Coronary artery (tissue), 2 donors: ENCODE results near the gene ARHGAP10.

Experiments
- DNase-seq: peaks from one replicate; pipeline ENCODE4 v3.0.0-alpha.2; 2017; ENCODE audit warnings: low spot score
- H3K27ac ChIP-seq, 2 donors: fragments of 200-600 bp; sonication (generic); one replicate each; pipeline ENCODE4 v1.5.1; 2016 to 2019
- H3K4me3 ChIP-seq: fragments of 200-600 bp; sonication (generic); 2 replicates; pipeline ENCODE4 v1.5.1; 2016; ENCODE audit warnings: mild to moderate bottlenecking, moderate library complexity
- TF ChIP-seq, protein P1 (sequence below): fragments of 200-600 bp; sonication (generic); IDR thresholded peaks from one replicate; pipeline ENCODE4 v1.5.1; 2019; ENCODE audit warnings: antibody characterized with exemption

Gene ARHGAP10

DNA sequence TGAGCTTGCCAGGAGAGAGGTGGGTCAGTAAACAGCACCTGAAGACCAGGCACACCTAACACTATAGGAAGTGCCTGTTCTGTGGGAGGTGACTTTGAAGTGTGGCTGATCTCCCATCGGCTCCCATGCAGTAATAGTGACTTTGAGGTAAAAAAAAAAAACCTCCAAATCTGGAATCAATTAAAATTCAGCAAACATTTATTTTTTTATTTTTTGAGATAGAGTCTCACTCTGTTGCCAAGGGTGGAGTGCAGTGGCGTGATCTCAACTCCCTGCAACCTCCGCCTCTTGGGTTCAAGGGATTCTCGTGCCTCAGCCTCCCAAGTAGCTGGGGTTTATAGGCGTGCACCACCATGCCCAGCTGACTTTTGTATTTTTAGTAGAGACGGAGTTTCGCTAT lies 32.4 kb downstream of the ARHGAP10 start:
- DNase-seq: no peak
- Histone ChIP-seq H3K4me3 (no peak overlapping the region), H3K27ac (no peak overlapping the region)
- TF ChIP-seq, protein P1, sequence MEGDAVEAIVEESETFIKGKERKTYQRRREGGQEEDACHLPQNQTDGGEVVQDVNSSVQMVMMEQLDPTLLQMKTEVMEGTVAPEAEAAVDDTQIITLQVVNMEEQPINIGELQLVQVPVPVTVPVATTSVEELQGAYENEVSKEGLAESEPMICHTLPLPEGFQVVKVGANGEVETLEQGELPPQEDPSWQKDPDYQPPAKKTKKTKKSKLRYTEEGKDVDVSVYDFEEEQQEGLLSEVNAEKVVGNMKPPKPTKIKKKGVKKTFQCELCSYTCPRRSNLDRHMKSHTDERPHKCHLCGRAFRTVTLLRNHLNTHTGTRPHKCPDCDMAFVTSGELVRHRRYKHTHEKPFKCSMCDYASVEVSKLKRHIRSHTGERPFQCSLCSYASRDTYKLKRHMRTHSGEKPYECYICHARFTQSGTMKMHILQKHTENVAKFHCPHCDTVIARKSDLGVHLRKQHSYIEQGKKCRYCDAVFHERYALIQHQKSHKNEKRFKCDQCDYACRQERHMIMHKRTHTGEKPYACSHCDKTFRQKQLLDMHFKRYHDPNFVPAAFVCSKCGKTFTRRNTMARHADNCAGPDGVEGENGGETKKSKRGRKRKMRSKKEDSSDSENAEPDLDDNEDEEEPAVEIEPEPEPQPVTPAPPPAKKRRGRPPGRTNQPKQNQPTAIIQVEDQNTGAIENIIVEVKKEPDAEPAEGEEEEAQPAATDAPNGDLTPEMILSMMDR: no peak

DNA sequence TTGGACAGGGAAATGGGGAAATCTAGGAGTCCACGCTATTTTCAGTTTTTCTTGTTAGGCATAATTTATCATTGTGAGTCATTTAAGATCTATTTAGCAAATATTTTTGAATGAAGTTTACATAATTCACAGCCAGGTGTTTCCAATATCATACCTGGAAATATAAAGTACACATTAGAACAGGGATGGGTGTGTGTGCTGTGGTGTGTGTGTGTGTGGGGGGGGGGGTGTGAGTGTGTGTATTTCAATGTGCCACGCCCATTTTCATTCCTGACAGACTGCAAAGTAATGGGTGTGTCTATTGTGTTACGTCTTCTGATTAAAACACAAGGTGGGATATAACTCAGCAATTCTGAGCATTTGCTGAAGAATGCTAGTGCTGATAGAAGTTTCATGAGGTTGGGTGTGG lies 33.2 kb downstream of the ARHGAP10 start:
- TF ChIP-seq, protein P1: no peak
- DNase-seq: no peak
- no peak overlapping the region for H3K27ac ChIP-seq
- no peak overlapping the region for H3K4me3 ChIP-seq

DNA sequence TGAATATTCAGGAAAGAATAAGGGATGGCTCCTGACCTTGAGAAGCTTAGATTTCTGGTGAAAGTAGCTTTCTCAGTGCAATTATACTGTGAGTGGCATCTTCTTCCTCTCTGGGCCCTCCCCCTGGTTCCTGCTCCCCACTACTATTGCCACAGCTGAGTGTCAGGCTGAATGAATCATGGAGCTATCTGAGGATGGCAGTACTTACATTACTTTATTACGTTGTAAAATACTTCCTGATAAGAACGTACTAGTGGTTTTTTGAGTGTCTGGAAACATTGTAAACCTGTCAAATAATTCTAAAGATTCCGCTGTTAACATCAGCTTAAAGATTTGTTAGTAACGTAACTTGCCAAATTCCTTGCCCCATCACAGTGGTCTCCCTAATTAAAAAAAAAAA lies 36.2 kb downstream of the ARHGAP10 start:
- H3K4me3 ChIP-seq: no peak overlapping the region
- no peak for DNase-seq
- no peak overlapping the region for H3K27ac ChIP-seq
- TF ChIP-seq, protein P1: no peak

DNA sequence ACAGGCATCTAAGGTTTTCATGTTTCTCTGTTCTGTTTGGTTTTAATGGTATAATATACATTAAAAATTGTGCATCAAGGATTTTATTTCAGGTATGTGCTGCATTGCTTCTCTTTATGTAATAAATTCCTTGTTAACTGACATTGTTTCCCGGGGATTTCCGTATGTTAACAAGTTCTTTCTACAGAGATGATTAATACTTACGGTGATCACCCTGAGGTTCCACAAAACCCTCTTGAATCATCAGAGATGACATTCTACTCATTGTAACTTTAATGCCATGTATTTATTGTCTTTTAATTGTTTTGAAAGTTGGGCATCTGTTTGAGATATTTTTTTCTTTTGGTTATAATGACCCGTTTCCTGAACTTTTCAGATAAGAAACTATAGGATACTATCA lies 37.5 kb downstream of the ARHGAP10 start:
- TF ChIP-seq, protein P1: no peak
- no peak overlapping the region for H3K4me3 ChIP-seq
- H3K27ac ChIP-seq: no peak overlapping the region
- DNase-seq: no peak

DNA sequence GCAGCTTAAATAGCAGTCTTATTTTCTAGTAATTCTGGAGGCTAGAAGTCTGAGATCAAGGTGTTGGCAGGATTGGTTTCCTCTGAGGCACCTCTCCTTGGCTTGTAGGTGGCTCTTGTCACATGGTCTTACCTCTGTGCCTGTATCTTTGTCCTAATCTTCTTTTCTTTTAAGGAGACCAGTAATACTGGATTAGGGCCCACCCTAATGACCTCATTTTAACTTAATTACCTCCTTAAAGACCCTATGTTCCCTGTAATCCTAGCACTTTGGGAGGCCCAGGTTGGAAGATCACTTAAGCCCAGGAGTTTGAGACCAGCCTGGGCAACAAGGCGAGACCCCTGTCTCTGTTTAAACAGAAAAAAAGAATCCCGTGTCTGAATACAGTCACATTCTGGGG lies 38.9 kb downstream of the ARHGAP10 start:
- no peak overlapping the region for H3K4me3 ChIP-seq
- no peak overlapping the region for H3K27ac ChIP-seq
- DNase-seq: no peak
- TF ChIP-seq, protein P1: no peak

DNA sequence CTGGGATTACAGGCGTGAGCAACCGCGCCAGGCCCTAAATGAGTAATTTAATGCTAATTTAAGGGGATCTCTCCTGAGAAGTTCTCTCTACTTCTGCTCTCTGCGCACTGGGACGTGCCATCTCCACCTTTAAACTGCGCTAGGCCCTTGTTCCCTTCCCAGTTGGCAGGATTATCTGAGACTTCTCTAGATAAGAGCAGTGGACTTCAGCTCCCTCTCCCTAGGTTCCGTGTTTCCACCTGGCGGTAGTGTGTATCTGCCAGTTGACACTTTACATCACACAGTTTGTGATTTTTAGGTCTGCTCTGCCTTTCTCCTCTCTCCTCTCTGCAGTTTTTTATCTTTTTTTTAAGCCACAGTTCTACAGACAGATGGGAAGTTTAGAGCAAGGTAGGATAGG lies 40.2 kb downstream of the ARHGAP10 start:
- TF ChIP-seq, protein P1: no peak
- Histone ChIP-seq H3K27ac (peak overlapping the region; percentile 44 to 65), H3K4me3 (peak overlapping the region; percentile 3)
- DNase-seq: no peak

DNA sequence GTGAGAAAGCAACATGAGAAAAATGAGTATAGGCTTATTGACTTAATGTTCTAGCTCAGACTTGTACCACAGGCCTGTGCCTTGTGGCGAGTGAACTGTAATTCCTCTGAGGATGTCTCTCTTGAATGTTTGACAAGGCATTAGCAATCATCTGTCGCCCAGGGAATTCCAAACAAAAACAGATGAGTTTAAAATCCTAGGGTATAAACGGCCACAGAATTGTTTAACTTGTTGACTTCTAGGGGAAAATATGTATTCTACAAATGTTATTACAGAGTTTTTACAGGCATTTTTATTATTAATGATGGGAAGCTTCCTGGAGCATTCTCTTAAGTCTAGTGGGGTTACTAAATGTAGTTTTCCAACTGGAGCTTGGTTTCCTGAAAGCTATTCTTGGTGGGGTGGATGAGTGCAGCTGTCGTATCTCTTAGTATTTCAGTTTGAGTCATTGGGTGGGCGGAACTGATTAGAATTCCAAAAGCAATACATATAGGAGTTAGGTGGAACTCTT lies 40.6 kb downstream of the ARHGAP10 start:
- DNase-seq: no peak
- Histone ChIP-seq H3K4me3 (peak overlapping the region; percentile 3), H3K27ac (peak overlapping the region; percentile 44 to 65)
- TF ChIP-seq, protein P1: no peak
